Stimulated activated CD4-positive, alpha-beta T cell treated with anti-CD3 and anti-CD28 coated beads, Interleukin-15, amount 100 ng/mL, for 24 hours (primary cell): ENCODE measurements around the gene CATSPERD.
"Not testable (repeated sequence)": the region's sequence is repeated elsewhere in the genome, so short reads cannot be mapped to it uniquely, and the experiment has no call there.

Experiments
- DNase-seq: peaks from one replicate; pipeline ENCODE4 v3.0.0-alpha.2; 2020

CATSPERD gene

GRCh38 chr19:5686647-5687359 is 33.6 kb upstream of the CATSPERD start:
- DNase-seq = peak; percentile 100

- DNase-seq = no peak
Measured at GRCh38 chr19:5687360-5688198, 32.9 kb upstream of the CATSPERD start.

GRCh38 chr19:5688262-5688881 is 32.1 kb upstream of the CATSPERD start:
- not testable (repeated sequence) for DNase-seq

- DNase-seq = peak; percentile 98
Measured at GRCh38 chr19:5690125-5690954, 30.1 kb upstream of the CATSPERD start, which contains the start of gene RPL36. RPL36 (plus strand) TSS chr19:5690295; CDS start chr19:5690508, 213 bp downstream.

- DNase-seq = peak; percentile 83
Measured at GRCh38 chr19:5690955-5691821, 29.2 kb upstream of the CATSPERD start.

GRCh38 chr19:5691822-5692722 is 28.4 kb upstream of the CATSPERD start:
- peak; percentile 54 for DNase-seq

DNA sequence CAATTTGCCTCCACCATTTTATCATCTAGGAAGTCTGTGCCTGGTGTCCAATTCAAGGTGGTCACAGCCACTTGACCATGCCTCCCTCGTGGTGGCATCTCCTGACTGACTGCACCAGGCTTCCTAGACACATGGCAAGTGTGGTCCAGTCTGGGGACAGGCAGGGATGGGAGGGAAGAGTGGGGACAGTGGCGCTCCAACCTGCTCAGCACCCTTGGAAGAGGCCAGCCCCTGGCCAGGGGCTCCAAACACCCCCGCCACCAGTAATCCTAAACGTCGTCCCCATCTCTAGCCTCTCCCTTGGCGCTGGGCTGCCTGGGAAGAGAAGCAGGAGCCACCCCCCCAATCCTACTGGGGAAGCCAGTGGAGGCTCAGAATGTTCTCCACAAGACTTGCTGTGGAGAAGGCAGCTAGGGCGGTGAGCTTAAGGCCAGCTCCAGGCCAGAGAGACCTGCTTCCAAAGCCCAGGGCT is 27.7 kb upstream of the CATSPERD start:
- DNase-seq = peak; percentile 39

- peak; percentile 57 for DNase-seq
Measured at GRCh38 chr19:5693195-5694166, 27.0 kb upstream of the CATSPERD start.

DNA sequence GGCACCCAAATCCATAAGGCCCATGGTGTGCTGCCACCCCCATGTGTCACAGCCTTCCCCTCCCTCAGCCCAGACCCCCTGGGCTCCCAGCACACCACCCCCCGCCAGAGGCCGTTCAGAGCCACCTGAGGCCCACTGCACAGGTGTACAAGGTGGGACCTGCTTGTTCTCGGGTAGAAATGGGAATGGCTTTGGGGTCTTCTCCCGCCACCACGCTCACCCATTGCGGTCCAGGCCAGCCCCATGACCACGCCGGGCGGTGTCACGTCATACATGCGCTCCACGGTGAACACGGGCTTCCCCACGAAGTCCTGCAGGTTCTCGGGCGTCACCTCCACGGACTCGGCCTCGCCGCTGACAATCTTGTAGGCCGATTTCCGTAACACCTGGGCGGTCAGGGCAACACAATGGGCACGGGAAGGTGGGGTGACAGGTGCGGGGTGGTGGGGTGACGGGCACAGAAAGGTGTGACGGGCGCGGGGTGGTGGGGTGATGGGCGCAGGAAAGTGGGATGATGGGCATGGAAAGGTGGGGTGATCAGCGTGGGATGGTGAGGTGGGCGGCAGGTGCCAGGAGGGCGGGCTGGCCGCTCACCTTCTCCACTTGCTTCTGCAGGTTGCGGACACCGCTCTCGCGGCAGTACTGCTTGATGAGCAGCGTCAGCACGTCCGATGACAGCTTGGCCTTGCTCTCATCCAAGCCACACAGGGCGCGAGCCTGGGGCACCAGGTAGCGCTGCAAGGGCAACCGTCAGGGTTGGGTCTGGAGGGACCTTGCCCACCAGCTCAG is 26.1 kb upstream of the CATSPERD start:
- DNase-seq = peak; percentile 45

DNA sequence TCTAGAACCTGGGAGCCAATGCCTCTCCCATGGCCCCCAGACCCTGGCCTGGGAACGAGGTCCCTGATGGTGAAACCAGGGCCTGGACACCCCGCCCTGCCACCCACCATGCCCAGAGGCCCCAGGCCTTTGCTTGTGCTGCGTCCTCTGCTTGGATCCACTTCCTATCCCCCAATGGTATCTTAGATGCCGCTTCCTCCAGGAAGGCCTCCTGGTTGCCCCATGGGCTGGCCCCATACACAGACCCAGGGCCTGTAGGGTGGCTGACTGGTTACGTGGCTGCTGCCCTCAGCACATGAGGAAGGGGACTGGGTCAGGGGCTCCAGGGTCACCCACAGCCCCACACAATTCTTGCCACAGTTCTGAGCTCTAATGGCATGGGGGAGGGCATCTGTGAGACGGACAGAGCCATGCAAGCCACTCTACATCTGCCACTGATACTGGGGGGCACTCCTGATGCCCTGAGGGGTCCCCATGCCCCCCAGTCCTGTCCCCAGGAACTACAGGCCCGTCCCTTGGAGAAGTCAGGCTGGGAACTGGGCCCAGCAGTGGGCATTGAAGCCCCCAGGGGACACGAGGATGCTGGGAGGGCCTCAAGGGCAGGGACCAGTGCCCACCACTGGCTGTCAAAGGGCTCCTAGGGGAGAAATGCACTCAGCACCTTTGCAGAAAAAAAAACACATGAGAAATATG is 25.3 kb upstream of the CATSPERD start:
- DNase-seq = peak; percentile 28

DNA sequence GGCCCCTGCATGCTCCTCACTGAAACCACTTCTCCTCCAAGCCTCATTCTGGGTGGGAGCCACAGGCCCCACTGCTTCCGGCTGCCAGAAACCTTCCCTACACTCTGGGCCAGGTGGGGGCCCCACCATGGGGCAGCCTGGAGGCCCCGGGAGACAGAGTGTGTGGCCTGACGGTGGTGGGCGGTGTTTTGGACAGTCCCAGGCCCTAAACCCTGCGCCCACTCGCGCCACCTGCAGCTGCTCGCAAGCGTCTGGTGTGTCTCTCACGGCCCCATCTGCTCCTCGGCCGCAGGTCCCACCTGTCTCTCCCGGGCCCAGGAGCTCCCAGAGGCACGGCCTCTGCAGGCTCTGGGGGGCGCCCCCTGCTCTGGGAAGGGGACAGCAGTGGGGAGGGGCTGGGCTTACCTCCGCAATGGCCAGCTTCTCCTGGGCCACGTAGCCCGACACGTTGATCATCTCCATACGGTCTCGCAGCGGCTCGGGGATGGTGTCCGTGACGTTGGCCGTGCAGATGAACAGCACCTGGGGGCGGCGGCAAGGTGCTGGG is 24.7 kb upstream of the CATSPERD start:
- DNase-seq = peak; percentile 26

- DNase-seq = peak; percentile 27
Measured at GRCh38 chr19:5696196-5697021, 24.0 kb upstream of the CATSPERD start.

GRCh38 chr19:5697022-5697889 is 23.2 kb upstream of the CATSPERD start:
- no peak for DNase-seq

DNA sequence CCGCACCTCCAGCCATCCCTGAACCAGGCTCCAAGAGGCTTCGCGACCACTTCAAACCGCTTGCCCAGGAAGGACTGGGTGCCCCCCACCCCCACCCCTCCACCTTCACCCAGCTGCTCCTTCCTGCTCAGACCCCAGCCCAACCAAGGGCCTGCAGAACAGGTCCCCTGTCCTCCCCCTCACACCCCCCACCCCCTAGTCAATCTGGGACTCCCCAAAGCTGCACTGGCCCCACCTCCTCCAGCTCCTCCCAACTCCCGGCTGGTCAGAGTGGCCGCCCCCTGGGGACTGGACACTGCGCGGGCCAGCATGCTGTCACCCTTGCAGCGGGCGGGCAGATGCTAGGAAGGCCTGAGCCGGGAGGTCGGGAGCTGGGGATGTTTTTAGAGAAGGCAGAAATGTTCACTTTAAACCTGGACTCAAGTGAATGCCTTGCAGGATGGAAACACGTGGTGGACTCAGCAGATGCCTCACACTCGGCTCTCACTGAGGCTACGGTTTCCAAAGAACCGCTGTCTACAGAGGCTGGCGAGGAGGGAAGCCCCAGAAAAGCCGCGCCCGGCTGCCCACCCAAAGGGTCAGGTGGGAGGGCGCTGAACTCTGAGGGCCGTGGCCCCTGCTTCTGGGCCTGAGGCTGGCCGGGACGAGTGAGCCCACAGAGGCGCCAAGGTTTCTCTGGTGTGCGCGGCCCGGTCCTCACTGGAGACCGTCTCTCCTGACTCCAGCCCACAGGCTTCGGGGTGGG is 22.4 kb upstream of the CATSPERD start:
- no peak for DNase-seq
